Brain microvascular endothelial cell (primary cell): ENCODE measurements around the gene UBP1.
"Not testable (repeated sequence)": the region's sequence is repeated elsewhere in the genome, so short reads cannot be mapped to it uniquely, and the experiment has no call there.

Source experiments
- DNase-seq: peaks from one replicate; pipeline ENCODE4 v3.0.0-alpha.2; 2020
- H3K27ac ChIP-seq: fragments of 250-450 bp; sonication (Bioruptor Pico); 2 replicates; pipeline ENCODE4 v1.5.1; 2020; ENCODE audit warnings: mild to moderate bottlenecking, moderate library complexity
- H3K27me3 ChIP-seq: fragments of 250-450 bp; sonication (Bioruptor Pico); replicated peaks from 2 replicates; pipeline ENCODE4 v1.5.1; 2020; ENCODE audit warnings: mild to moderate bottlenecking
- H3K36me3 ChIP-seq: fragments of 250-450 bp; sonication (Bioruptor Pico); replicated peaks from 2 replicates; pipeline ENCODE4 v1.5.1; 2020; ENCODE audit warnings: mild to moderate bottlenecking
- H3K4me3 ChIP-seq: 2 replicates; pipeline ENCODE4 v1.5.1; 2011; ENCODE audit warnings: low read depth, mild to moderate bottlenecking, control low read depth, low read length, moderate library complexity
- in situ Hi-C: cut with HindIII; loops from 2 replicates; pipeline ENCODE4 v1.10.0; 2017; ENCODE audit warnings: low sequenced_read_pairs, low pct_ligation_motif_present
- TF ChIP-seq, protein P1 (sequence below): IDR thresholded peaks from 2 replicates; pipeline ENCODE4 v1.5.1; 2011; ENCODE audit warnings: low read depth, mild to moderate bottlenecking, moderate library complexity, low read length, control low read depth, inconsistent platforms; ENCODE audit errors: missing control alignments

UBP1 gene

GRCh38 chr3:33447958-33448357 is 7.8 kb upstream of the UBP1 start:
- Histone ChIP-seq H3K27me3 (no peaks in the 10 kb centered on the region), H3K36me3 (no peaks in the 10 kb centered on the region), H3K27ac (no peak overlapping the region), H3K4me3 (no peak overlapping the region)
- TF ChIP-seq, protein P1, sequence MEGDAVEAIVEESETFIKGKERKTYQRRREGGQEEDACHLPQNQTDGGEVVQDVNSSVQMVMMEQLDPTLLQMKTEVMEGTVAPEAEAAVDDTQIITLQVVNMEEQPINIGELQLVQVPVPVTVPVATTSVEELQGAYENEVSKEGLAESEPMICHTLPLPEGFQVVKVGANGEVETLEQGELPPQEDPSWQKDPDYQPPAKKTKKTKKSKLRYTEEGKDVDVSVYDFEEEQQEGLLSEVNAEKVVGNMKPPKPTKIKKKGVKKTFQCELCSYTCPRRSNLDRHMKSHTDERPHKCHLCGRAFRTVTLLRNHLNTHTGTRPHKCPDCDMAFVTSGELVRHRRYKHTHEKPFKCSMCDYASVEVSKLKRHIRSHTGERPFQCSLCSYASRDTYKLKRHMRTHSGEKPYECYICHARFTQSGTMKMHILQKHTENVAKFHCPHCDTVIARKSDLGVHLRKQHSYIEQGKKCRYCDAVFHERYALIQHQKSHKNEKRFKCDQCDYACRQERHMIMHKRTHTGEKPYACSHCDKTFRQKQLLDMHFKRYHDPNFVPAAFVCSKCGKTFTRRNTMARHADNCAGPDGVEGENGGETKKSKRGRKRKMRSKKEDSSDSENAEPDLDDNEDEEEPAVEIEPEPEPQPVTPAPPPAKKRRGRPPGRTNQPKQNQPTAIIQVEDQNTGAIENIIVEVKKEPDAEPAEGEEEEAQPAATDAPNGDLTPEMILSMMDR = no peak
- no peak for DNase-seq
- in situ Hi-C loops = no loop called here

DNA sequence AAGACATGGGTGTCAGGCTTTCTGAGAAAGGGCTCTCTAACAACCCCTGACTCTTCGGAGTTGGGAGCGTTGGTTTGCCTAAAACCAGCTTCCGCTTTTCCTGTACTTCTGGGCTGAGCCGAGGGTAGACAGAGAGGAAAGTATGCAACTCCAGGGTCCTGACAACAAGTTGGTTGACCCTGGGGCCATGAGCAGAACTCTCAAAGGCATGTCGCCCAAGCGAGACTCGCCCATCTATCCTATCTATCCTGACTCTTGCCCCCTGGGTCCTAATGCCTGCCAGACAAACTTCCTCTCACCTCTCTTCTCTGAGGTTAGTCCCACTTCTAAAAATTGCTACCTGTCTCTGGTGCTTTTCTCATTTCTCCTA is 7.0 kb upstream of the UBP1 start:
- in situ Hi-C loops = not testable (repeated sequence)

GRCh38 chr3:33442190-33442589 is 2.0 kb upstream of the UBP1 start:
- in situ Hi-C loops = no loop called here
- H3K27ac ChIP-seq = no peak overlapping the region
- no peak overlapping the region for H3K4me3 ChIP-seq
- H3K27me3 ChIP-seq = no peaks in the 10 kb centered on the region
- H3K36me3 ChIP-seq = peaks cover 5% of the 10 kb centered on the region
- TF ChIP-seq, protein P1 = no peak
- DNase-seq = no peak

More for the DNA sequence above, 7.0 kb upstream of the UBP1 start:
- not testable (repeated sequence) for H3K4me3 ChIP-seq, H3K27me3 ChIP-seq, DNase-seq, H3K36me3 ChIP-seq, H3K27ac ChIP-seq

DNA sequence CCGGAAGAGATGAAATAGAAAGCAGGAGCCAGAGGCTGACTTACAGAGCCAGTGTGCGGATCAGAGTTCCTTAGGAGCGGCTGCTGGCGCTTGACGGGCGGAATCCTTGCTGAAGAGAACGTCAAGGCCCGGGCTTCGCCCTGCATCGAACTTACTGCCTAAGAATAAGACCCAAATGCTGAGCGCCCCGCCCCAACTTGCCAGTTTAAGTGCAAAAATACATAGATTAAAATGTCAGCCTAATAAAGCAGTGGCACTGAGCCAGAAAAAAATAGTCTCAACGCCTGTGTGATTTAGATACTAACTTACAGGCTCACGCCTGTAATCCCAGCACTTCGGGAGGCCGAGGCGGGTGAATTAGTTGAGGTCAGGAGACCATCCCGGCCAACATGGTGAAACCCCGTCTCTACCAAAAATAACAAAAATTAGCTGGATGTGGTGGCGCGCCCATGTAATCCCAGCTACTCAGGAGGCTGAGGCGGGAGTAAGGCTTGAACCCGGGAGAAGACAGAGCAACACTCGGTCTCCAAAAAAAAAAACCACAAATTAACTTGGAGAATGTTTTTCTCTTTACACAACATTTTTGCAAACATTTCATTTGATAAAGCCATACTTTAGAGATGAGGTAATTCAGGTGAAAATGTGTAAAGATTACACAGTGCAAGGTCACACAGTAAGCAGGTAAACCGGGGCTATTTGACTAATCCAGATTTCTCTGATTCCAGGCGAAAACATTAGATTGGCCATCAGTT is 1.2 kb upstream of the UBP1 start:
- peak overlapping the region; percentile 92 for H3K27ac ChIP-seq
- H3K36me3 ChIP-seq = peaks cover 5% of the 10 kb centered on the region
- in situ Hi-C loops = no loop called here
- no peaks in the 10 kb centered on the region for H3K27me3 ChIP-seq
- TF ChIP-seq, protein P1 = no peak
- DNase-seq = no peak
- peak overlapping the region; percentile 73 for H3K4me3 ChIP-seq

GRCh38 chr3:33439546-33440327 is 468 bp downstream of the UBP1 start:
- peaks cover 5% of the 10 kb centered on the region for H3K36me3 ChIP-seq
- in situ Hi-C loops = no loop called here
- TF ChIP-seq, protein P1 = peak; percentile 21
- peak overlapping the region; percentile 89 for H3K27ac ChIP-seq
- H3K4me3 ChIP-seq = peak overlapping the region; percentile 94
- H3K27me3 ChIP-seq = no peaks in the 10 kb centered on the region
- peak; percentile 16 for DNase-seq

GRCh38 chr3:33438881-33439545 is 1.2 kb downstream of the UBP1 start:
- TF ChIP-seq, protein P1 = no peak
- peak; percentile 18 for DNase-seq

More at GRCh38 chr3:33438881-33439545, 1.2 kb downstream of the UBP1 start:
- H3K27me3 ChIP-seq = no peaks in the 10 kb centered on the region
- in situ Hi-C loops = no loop called here
- peak overlapping the region; percentile 94 for H3K4me3 ChIP-seq
- H3K36me3 ChIP-seq = peaks cover 5% of the 10 kb centered on the region
- peak overlapping the region; percentile 89 for H3K27ac ChIP-seq
